ENCODE measurements around the gene FOXN3. TPM values are rescaled to one million over a fixed set of nuclear protein-coding genes. Genes with fewer than 3 reads are reported as not detected.

FOXN3 gene
- total and polyA plus RNA-seq, 10 of the 15 experiments (the other 5 are each of a cell fraction or from before 2014, with no cell fraction given): 4.5 to 68.9 (median 29.7) TPM

GRCh38 chr14:89165189-89166181 lies 251.5 kb downstream of the FOXN3 start (continued):
- TF ChIP-seq ZBTB11 (CRISPR knock-in tag; IDR thresholded peaks at IDR 0.05): no peak
- TF ChIP-seq NR2F1 (conservative IDR thresholded peaks at IDR 0.05): no peak
- no peak for TF ChIP-seq ZZZ3 (IDR thresholded peaks at IDR 0.05; ENCODE audit: control insufficient read depth, insufficient read length, low read depth)
- 0 out of 2 replicates have a peak, but pooled peaks have one; percentile 2 for TF ChIP-seq BCL11A (IDR thresholded peaks at IDR 0.05; ENCODE audit: low read depth, low read length)
- no peak for TF ChIP-seq SRF (IDR thresholded peaks at IDR 0.05; ENCODE audit: low read depth in 2 of 2, low read length in 2 of 2)
- TF ChIP-seq PBX3 (IDR thresholded peaks at IDR 0.05; ENCODE audit: insufficient replicate concordance, low read depth, low read length): peak; percentile 82
- TF ChIP-seq NBN (IDR thresholded peaks at IDR 0.05): peak; percentile 44; the same call in 1 of the 2 replicates
- TF ChIP-seq NFYA (IDR thresholded peaks at IDR 0.05; ENCODE audit: borderline replicate concordance, low read depth, low read length): no peak
- no peak for TF ChIP-seq SREBF1 (IDR thresholded peaks at IDR 0.05; ENCODE audit: low read length)
- no peak for TF ChIP-seq FOXK2 (IDR thresholded peaks at IDR 0.05)
- 0 out of 2 replicates have a peak, but pooled peaks have one; percentile 12 for TF ChIP-seq IKZF1 (conservative IDR thresholded peaks at IDR 0.05)
- TF ChIP-seq CTCF (IDR thresholded peaks at IDR 0.05 in 2 of 3, conservative IDR thresholded peaks at IDR 0.05 in 1 of 3; ENCODE audit: control insufficient read depth in 2 of 3, extremely low read depth in 1 of 3, insufficient read depth in 1 of 3, low read depth in 3 of 3, low read length in 3 of 3): no peak
- TF ChIP-seq SMAD1 (IDR thresholded peaks at IDR 0.05; ENCODE audit: low read depth, partially characterized antibody): no peak
- TF ChIP-seq IRF4 (IDR thresholded peaks at IDR 0.05; ENCODE audit: low read depth, low read length): no peak
- no peak for TF ChIP-seq CHD1 (IDR thresholded peaks at IDR 0.05; ENCODE audit: low read depth, low read length)
- TF ChIP-seq RAD21 (IDR thresholded peaks at IDR 0.05; ENCODE audit: insufficient read depth, low read depth, low read length): no peak
- TF ChIP-seq ASH2L (IDR thresholded peaks at IDR 0.05; ENCODE audit: borderline replicate concordance, low read depth): no peak
- no peak for TF ChIP-seq ZNF384 (IDR thresholded peaks at IDR 0.05; ENCODE audit: borderline replicate concordance, low read depth, low read length)
- no peak for TF ChIP-seq RAD51 (IDR thresholded peaks at IDR 0.05)
- peak; percentile 80 for TF ChIP-seq ATF7 (IDR thresholded peaks at IDR 0.05; ENCODE audit: low read depth)
- peak; percentile 46; the same call in 1 of the 2 replicates for TF ChIP-seq YY1 (IDR thresholded peaks at IDR 0.05; ENCODE audit: low read depth, low read length)
